IMR-90 (cell line): ENCODE measurements around the gene CDC42BPG. TPM values are rescaled to one million over a fixed set of nuclear protein-coding genes. Genes with fewer than 3 reads are reported as not detected.

Source experiments
- ELK1 ChIP-seq: fragments of 150-350 bp; IDR thresholded peaks from 2 replicates; pipeline ENCODE4 v1.6.1; 2016; ENCODE audit warnings: low read depth, mild to moderate bottlenecking, low read length, moderate library complexity, borderline replicate concordance
- NFE2L2 ChIP-seq: fragments of 150-350 bp; IDR thresholded peaks from 2 replicates; pipeline ENCODE4 v1.6.1; 2016; ENCODE audit warnings: low read depth, mild to moderate bottlenecking, low read length
- polyA plus RNA-seq, 3 experiments: library from polyadenylated mRNA; depleted of rRNA; stranded (reverse); fragments of >200 nt; gene quantifications; 2 replicates each; pipeline ENCODE4 v1.2.3, GENCODE V29; 2012; ENCODE audit warnings: low replicate concordance in 1 of 3
- total RNA-seq: library from RNA; depleted of rRNA; stranded (reverse); fragments of >200 nt; gene quantifications from 2 replicates; pipeline ENCODE4 v1.2.3, GENCODE V29; 2012

Gene CDC42BPG
- total and polyA plus RNA-seq, 2 of the 4 experiments (the other 2 are of a cell fraction): under 0.01 to 0.12 TPM

- TF ChIP-seq ELK1 (no peak), NFE2L2 (peak; percentile 87)
These were observed 25.9 kb upstream of the CDC42BPG start (continued) for GRCh38 chr11:64870176-64870892.
